PFSK-1 (cell line): Measurements from ENCODE around the gene BIRC5.

Experiments used
- FOXP2 ChIP-seq: optimal IDR thresholded peaks from 2 replicates; pipeline ENCODE3; 2011; ENCODE audit warnings: borderline replicate concordance, control low read depth, inconsistent platforms; ENCODE audit not compliant: insufficient read depth; ENCODE audit errors: extremely low read length, extremely low read depth
- POLR2AphosphoS5 ChIP-seq: IDR thresholded peaks from 2 replicates; pipeline ENCODE4 v1.6.1; 2012; ENCODE audit warnings: low read depth, mild to moderate bottlenecking, control low read depth, low read length, moderate library complexity
- REST ChIP-seq, 2 experiments: IDR thresholded peaks; 2 replicates each; pipeline versions ENCODE4 v1.6.1 to v1.8.0; 2011 to 2012; ENCODE audit warnings: low read depth in 2 of 2, low read length in 2 of 2, control low read depth in 1 of 2, inconsistent platforms in 1 of 2, mild to moderate bottlenecking in 1 of 2, moderate library complexity in 1 of 2; ENCODE audit not compliant: insufficient read depth in 1 of 2
- SIN3A ChIP-seq: IDR thresholded peaks from 2 replicates; pipeline ENCODE4 v1.6.1; 2012; ENCODE audit warnings: mild to moderate bottlenecking, low read length, moderate library complexity, borderline replicate concordance; ENCODE audit not compliant: insufficient read depth
- TAF1 ChIP-seq: IDR thresholded peaks from 2 replicates; pipeline ENCODE4 v1.6.1; 2012; ENCODE audit warnings: low read length, control low read depth, borderline replicate concordance; ENCODE audit not compliant: insufficient read depth

The BIRC5 gene

GRCh38 chr17:78252701-78253635 is 38.9 kb downstream of the BIRC5 start:
- no peak for TF ChIP-seq FOXP2
- no peak for TF ChIP-seq SIN3A
- no peak for TF ChIP-seq TAF1
- TF ChIP-seq REST (IDR thresholded peaks at IDR 0.05; ENCODE audit: insufficient read depth in 1 of 2, low read depth in 2 of 2, low read length in 2 of 2), result no peak
- no peak; the same call in 1 of the 2 replicates for TF ChIP-seq POLR2AphosphoS5

- TF ChIP-seq TAF1, result 0 out of 2 replicates have a peak, but pooled peaks have one; percentile 35
- no peak for TF ChIP-seq REST (IDR thresholded peaks at IDR 0.05; ENCODE audit: insufficient read depth in 1 of 2, low read depth in 2 of 2, low read length in 2 of 2)
- peak; percentile 73 for TF ChIP-seq FOXP2
- peak; percentile 79 for TF ChIP-seq POLR2AphosphoS5
- TF ChIP-seq SIN3A, result 0 out of 2 replicates have a peak, but pooled peaks have one; percentile 30
Measured at GRCh38 chr17:78253946-78254672, 40.1 kb downstream of the BIRC5 start.

- TF ChIP-seq FOXP2 (no peak), SIN3A (no peak), POLR2AphosphoS5 (no peak), TAF1 (no peak), REST (IDR thresholded peaks at IDR 0.05; ENCODE audit: insufficient read depth in 1 of 2, low read depth in 2 of 2, low read length in 2 of 2) (no peak)
Measured at GRCh38 chr17:78255029-78255656, 41.1 kb downstream of the BIRC5 start.

GRCh38 chr17:78255953-78256706 is 42.1 kb downstream of the BIRC5 start:
- no peak for TF ChIP-seq POLR2AphosphoS5
- TF ChIP-seq SIN3A, result no peak
- no peak for TF ChIP-seq REST (IDR thresholded peaks at IDR 0.05; ENCODE audit: insufficient read depth in 1 of 2, low read depth in 2 of 2, low read length in 2 of 2)
